MCF 10A (cell line): ENCODE measurements around the gene DIP2C. TPM values are rescaled to one million over a fixed set of nuclear protein-coding genes. Genes with fewer than 3 reads are reported as not detected.

Experiments used
- BruUV-seq: library from RNA; stranded (reverse); fragments of 400-500 nt; replicated peaks from 2 replicates; lab custom pipeline; 2021; lab: Mats Ljungman, UMichigan
- CTCF ChIA-PET: fragments of 300-600 bp; sonication (Branson Sonifier 250); formaldehyde crosslinking; extraction: SDS; loops from one replicate; lab custom pipeline; 2021; ENCODE audit warnings: antibody characterized with exemption, inconsistent platforms; lab: Yijun Ruan, JAX
- POLR2A ChIA-PET: fragments of 300-600, 350-650 bp; sonication (Branson Sonifier 250); formaldehyde crosslinking; extraction: SDS; loops from one replicate; lab custom pipeline; 2020; ENCODE audit warnings: antibody characterized with exemption, inconsistent platforms; lab: Yijun Ruan, JAX
- DNase-seq: peaks from one replicate; pipeline ENCODE4 v3.0.0-alpha.2; 2018; ENCODE audit not compliant: unreplicated experiment
- H3K27ac Mint-ChIP-seq: one replicate; pipeline ENCODE4 v1.8.0; 2022; ENCODE audit warnings: mild to moderate bottlenecking, low read depth, mixed read lengths; ENCODE audit not compliant: unreplicated experiment
- H3K27me3 Mint-ChIP-seq: one replicate; pipeline ENCODE4 v1.8.0; 2022; ENCODE audit warnings: mixed read lengths; ENCODE audit not compliant: insufficient read depth, unreplicated experiment
- H3K36me3 Mint-ChIP-seq: one replicate; pipeline ENCODE4 v1.8.0; 2022; ENCODE audit warnings: mild to moderate bottlenecking, moderate library complexity, mixed read lengths; ENCODE audit not compliant: insufficient read depth, unreplicated experiment
- H3K4me1 Mint-ChIP-seq: one replicate; pipeline ENCODE4 v1.8.0; 2022; ENCODE audit warnings: mixed read lengths; ENCODE audit not compliant: insufficient read depth, unreplicated experiment
- H3K4me3 Mint-ChIP-seq: one replicate; pipeline ENCODE4 v1.8.0; 2022; ENCODE audit warnings: mild to moderate bottlenecking, moderate library complexity, mixed read lengths; ENCODE audit not compliant: unreplicated experiment
- H3K9me3 Mint-ChIP-seq: one replicate; pipeline ENCODE4 v1.8.0; 2022; ENCODE audit warnings: mixed read lengths; ENCODE audit not compliant: unreplicated experiment
- intact Hi-C: fragments of 100-400 bp; cut with micrococcal nuclease; formaldehyde crosslinking; loops from 2 replicates; pipeline ENCODE4 v1.14.1; 2022
- total RNA-seq: library from RNA; stranded (reverse); gene quantifications from 2 replicates; pipeline ENCODE4 v1.2.3, GENCODE V29; 2022
- TF ChIP-seq, protein P1 (sequence below): fragments of 200-600 bp; IDR thresholded peaks from one replicate; pipeline ENCODE4 v1.8.0; 2022; ENCODE audit warnings: antibody characterized with exemption, mild to moderate bottlenecking; ENCODE audit not compliant: unreplicated experiment

DIP2C gene
- total RNA-seq, 1 experiment from 2014 or later, result 0.37 TPM

DNA sequence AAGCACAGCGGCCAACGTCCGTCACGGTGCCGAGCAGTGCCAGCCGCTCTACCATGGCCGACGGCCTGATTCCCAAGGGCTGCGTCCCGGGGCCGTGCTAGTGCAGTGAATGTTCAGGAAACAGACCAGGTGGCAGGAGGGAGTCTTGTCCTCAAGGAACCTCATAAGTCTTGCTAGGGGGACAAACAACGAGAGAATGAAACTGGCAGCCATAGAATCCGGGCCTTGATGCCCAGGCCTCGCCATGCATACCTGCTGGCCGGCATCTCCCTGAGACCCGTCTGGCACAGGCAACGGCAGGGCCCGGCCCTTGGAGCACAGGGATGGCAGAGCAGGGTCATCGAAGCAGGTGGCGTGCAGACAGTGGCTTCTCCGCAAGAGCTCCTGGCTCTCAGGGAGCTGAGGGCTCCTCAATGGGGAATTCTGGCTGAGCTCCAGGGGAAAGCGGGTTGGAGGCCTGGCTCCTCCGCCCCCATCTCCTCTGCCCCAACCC lies 58.8 kb downstream of the DIP2C start:
- intact Hi-C loops, result no loop called here
- no peaks in the 10 kb centered on the region for H3K4me1 Mint-ChIP-seq
- no peaks in the 10 kb centered on the region for H3K36me3 Mint-ChIP-seq
- CTCF ChIA-PET, result interaction anchor here (0.6 kb wide), 1 partner anchor 142 kb away, joined by 5 read pairs; no protein-coding TSS in a partner anchor
- H3K27ac Mint-ChIP-seq, result no peak overlapping the region
- TF ChIP-seq, protein P1, sequence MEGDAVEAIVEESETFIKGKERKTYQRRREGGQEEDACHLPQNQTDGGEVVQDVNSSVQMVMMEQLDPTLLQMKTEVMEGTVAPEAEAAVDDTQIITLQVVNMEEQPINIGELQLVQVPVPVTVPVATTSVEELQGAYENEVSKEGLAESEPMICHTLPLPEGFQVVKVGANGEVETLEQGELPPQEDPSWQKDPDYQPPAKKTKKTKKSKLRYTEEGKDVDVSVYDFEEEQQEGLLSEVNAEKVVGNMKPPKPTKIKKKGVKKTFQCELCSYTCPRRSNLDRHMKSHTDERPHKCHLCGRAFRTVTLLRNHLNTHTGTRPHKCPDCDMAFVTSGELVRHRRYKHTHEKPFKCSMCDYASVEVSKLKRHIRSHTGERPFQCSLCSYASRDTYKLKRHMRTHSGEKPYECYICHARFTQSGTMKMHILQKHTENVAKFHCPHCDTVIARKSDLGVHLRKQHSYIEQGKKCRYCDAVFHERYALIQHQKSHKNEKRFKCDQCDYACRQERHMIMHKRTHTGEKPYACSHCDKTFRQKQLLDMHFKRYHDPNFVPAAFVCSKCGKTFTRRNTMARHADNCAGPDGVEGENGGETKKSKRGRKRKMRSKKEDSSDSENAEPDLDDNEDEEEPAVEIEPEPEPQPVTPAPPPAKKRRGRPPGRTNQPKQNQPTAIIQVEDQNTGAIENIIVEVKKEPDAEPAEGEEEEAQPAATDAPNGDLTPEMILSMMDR, result no peak
- H3K9me3 Mint-ChIP-seq, result peaks cover 6% of the 10 kb centered on the region
- DNase-seq, result no peak
- H3K4me3 Mint-ChIP-seq, result no peak overlapping the region
- no TSS peak for BruUV-seq
- no peaks in the 10 kb centered on the region for H3K27me3 Mint-ChIP-seq
- POLR2A ChIA-PET, result no interaction called here

- no peak overlapping the region for H3K4me3 Mint-ChIP-seq
- TF ChIP-seq, protein P1, result no peak
- POLR2A ChIA-PET, result interaction anchor here (0.6 kb wide), 1 partner anchor 126 kb away, joined by 4 read pairs; no protein-coding TSS in a partner anchor
- CTCF ChIA-PET, result interaction anchor here (0.6 kb wide), 1 partner anchor 303 kb away, joined by 3 read pairs; no protein-coding TSS in a partner anchor
- peaks cover 6% of the 10 kb centered on the region for H3K9me3 Mint-ChIP-seq
- no peaks in the 10 kb centered on the region for H3K4me1 Mint-ChIP-seq
- H3K27me3 Mint-ChIP-seq, result peaks cover 8% of the 10 kb centered on the region
- H3K27ac Mint-ChIP-seq, result no peak overlapping the region
- BruUV-seq, result no TSS peak
- no peaks in the 10 kb centered on the region for H3K36me3 Mint-ChIP-seq
- intact Hi-C loops, result no loop called here
- no peak for DNase-seq
Observed at GRCh38 chr10:629186-629998, 60.1 kb downstream of the DIP2C start.

GRCh38 chr10:628386-629045 lies 61.0 kb downstream of the DIP2C start:
- H3K27ac Mint-ChIP-seq, result no peak overlapping the region
- POLR2A ChIA-PET, result no interaction called here
- no peak for DNase-seq
- H3K27me3 Mint-ChIP-seq, result peaks cover 12% of the 10 kb centered on the region
- CTCF ChIA-PET, result no interaction called here
- peaks cover 6% of the 10 kb centered on the region for H3K9me3 Mint-ChIP-seq
- no peak overlapping the region for H3K4me3 Mint-ChIP-seq
- BruUV-seq, result no TSS peak
- intact Hi-C loops, result no loop called here
- H3K4me1 Mint-ChIP-seq, result no peaks in the 10 kb centered on the region
- H3K36me3 Mint-ChIP-seq, result no peaks in the 10 kb centered on the region
- TF ChIP-seq, protein P1, result no peak
